Neural progenitor cell (in vitro differentiated cells): Measurements from ENCODE around the gene COPS3.

ENCODE experiments used
- EZH2phosphoT487 ChIP-seq: fragments of 200-600 bp; sonication (generic); IDR thresholded peaks from 2 replicates; pipeline ENCODE4 v1.6.1; 2017; ENCODE audit warnings: antibody characterized with exemption
- TF ChIP-seq, protein P1 (sequence below): fragments of 200-600 bp; sonication (generic); IDR thresholded peaks from 2 replicates; pipeline ENCODE4 v1.5.1; 2017; ENCODE audit warnings: antibody characterized with exemption, mild to moderate bottlenecking

DNA sequence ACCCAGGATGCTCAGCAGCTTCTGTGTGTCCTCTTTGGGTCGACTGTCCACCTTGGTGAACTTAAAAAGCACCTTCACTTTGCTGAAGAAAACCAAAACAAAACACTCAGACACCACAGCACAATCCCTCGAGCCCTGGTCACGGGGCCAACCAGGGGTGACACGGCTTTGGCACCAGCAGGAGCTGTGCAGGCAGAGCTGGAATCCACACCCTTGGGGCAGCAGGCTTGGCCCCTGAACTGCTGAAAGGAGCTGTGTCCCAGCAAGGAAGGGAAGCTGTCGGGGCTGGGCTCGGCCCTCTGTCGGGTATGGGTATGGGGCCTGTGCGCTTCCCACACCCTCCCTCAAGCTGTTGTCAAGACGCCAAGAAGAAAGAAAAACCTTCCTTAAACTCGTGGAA is 67.3 kb downstream of the COPS3 start:
- TF ChIP-seq, protein P1, sequence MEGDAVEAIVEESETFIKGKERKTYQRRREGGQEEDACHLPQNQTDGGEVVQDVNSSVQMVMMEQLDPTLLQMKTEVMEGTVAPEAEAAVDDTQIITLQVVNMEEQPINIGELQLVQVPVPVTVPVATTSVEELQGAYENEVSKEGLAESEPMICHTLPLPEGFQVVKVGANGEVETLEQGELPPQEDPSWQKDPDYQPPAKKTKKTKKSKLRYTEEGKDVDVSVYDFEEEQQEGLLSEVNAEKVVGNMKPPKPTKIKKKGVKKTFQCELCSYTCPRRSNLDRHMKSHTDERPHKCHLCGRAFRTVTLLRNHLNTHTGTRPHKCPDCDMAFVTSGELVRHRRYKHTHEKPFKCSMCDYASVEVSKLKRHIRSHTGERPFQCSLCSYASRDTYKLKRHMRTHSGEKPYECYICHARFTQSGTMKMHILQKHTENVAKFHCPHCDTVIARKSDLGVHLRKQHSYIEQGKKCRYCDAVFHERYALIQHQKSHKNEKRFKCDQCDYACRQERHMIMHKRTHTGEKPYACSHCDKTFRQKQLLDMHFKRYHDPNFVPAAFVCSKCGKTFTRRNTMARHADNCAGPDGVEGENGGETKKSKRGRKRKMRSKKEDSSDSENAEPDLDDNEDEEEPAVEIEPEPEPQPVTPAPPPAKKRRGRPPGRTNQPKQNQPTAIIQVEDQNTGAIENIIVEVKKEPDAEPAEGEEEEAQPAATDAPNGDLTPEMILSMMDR = no peak
- no peak for TF ChIP-seq EZH2phosphoT487
